Upper lobe of left lung (tissue), 4 donors: ENCODE results near the gene GPR61.

Experiments used
- CTCF ChIP-seq, 6 experiments: fragments of 450-650 bp in 4 of 6; fragments of 200-600 bp in 2 of 6; sonication (generic) in 2 of 6; IDR thresholded peaks; one replicate each; pipeline ENCODE4 v1.5.1; 2016 to 2019; ENCODE audit warnings: antibody characterized with exemption in 6 of 6
- POLR2A ChIP-seq, 4 donors: fragments of 450-650 bp; IDR thresholded peaks; one replicate each; pipeline ENCODE4 v1.5.1; 2016 to 2017; ENCODE audit warnings: antibody characterized with exemption in 4 of 4, mild to moderate bottlenecking in 2 of 4
- POLR2AphosphoS5 ChIP-seq, 2 donors: sonication (generic); formaldehyde crosslinking; IDR thresholded peaks; one replicate each; pipeline ENCODE4 v1.5.1; 2017; ENCODE audit warnings: antibody characterized with exemption in 2 of 2

DNA sequence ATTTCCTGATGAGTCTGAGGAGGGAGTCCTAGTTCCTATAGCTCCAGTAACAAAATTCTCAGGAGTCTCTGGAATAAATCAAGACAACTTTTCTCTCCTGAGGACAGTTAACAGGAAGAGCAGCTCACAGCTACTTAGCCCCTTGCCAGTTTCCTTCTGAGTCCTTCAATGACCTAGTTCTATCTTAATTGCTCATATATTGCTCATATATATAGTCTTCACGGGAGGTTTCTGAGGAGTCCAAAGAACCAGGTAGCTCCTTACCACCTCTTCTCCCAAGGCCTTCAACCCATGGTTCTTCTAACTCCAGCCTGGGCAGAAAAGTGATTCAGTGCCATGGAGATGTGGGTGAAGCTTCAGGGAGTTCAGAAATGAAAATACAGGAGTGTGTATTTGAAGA, 34.7 kb upstream of the GPR61 start:
- TF ChIP-seq POLR2A (IDR thresholded peaks at IDR 0.05): no peak
- TF ChIP-seq POLR2AphosphoS5 (IDR thresholded peaks at IDR 0.05): no peak
- TF ChIP-seq CTCF (IDR thresholded peaks at IDR 0.05): no peak
